H9 (cell line): Measurements from ENCODE around the gene ULK2. TPM values are rescaled to one million over a fixed set of nuclear protein-coding genes. Genes with fewer than 3 reads are reported as not detected.

Source experiments
- DNase-seq: peaks from one replicate; pipeline ENCODE4 v3.0.0-alpha.2; 2017
- H2AFZ ChIP-seq: one replicate; pipeline ENCODE4 v1.6.1; 2013; ENCODE audit warnings: mild to moderate bottlenecking, low read length, control low read depth, moderate library complexity
- H2AK5ac ChIP-seq: 2 replicates; pipeline ENCODE4 v1.6.1; 2013; ENCODE audit warnings: low read length, control low read depth, mixed read lengths; ENCODE audit not compliant: insufficient read length
- H2BK120ac ChIP-seq: one replicate; pipeline ENCODE4 v1.6.1; 2013; ENCODE audit warnings: low read depth, mild to moderate bottlenecking, low read length, control low read depth, inconsistent platforms; ENCODE audit not compliant: poor library complexity, severe bottlenecking
- H2BK12ac ChIP-seq: 2 replicates; pipeline ENCODE4 v1.6.1; 2013; ENCODE audit warnings: low read length, control low read depth, mixed read lengths, low read depth; ENCODE audit not compliant: insufficient read length
- H2BK15ac ChIP-seq: 2 replicates; pipeline ENCODE4 v1.6.1; 2013; ENCODE audit warnings: low read depth, low read length, control low read depth
- H2BK20ac ChIP-seq: one replicate; pipeline ENCODE4 v1.6.1; 2013; ENCODE audit warnings: low read depth, mild to moderate bottlenecking, low read length, control low read depth, inconsistent platforms; ENCODE audit not compliant: poor library complexity, severe bottlenecking
- H2BK5ac ChIP-seq: 2 replicates; pipeline ENCODE4 v1.6.1; 2013; ENCODE audit warnings: low read length, control low read depth, mixed read lengths; ENCODE audit not compliant: insufficient read length
- H3K14ac ChIP-seq: 2 replicates; pipeline ENCODE4 v1.6.1; 2013; ENCODE audit warnings: low read length, control low read depth; ENCODE audit not compliant: insufficient read depth
- H3K18ac ChIP-seq: 2 replicates; pipeline ENCODE4 v1.6.1; 2013; ENCODE audit warnings: low read depth, mild to moderate bottlenecking, mixed read lengths, low read length, control low read depth; ENCODE audit not compliant: insufficient read length
- H3K23ac ChIP-seq: 2 replicates; pipeline ENCODE4 v1.6.1; 2013; ENCODE audit warnings: low read length, control low read depth, mixed read lengths, low read depth; ENCODE audit not compliant: insufficient read length
- H3K23me2 ChIP-seq: 2 replicates; pipeline ENCODE4 v1.6.1; 2013; ENCODE audit warnings: low read depth, mild to moderate bottlenecking, mixed read lengths, low read length, control low read depth; ENCODE audit not compliant: insufficient read length, poor library complexity, severe bottlenecking
- H3K27ac ChIP-seq: 2 replicates; pipeline ENCODE4 v1.5.1; 2013; ENCODE audit warnings: low read length, control low read depth, mixed read lengths, low read depth; ENCODE audit not compliant: insufficient read length
- H3K27me3 ChIP-seq: 2 replicates; pipeline ENCODE4 v1.6.1; 2013; ENCODE audit warnings: low read length, control low read depth, inconsistent platforms; ENCODE audit not compliant: insufficient read depth
- H3K4ac ChIP-seq: 2 replicates; pipeline ENCODE4 v1.6.1; 2013; ENCODE audit warnings: low read depth, mild to moderate bottlenecking, control low read depth, inconsistent platforms, low read length, moderate library complexity
- H3K4me1 ChIP-seq: 2 replicates; pipeline ENCODE4 v1.6.1; 2013; ENCODE audit warnings: low read length, control low read depth, inconsistent platforms; ENCODE audit not compliant: insufficient read depth
- H3K4me2 ChIP-seq: 2 replicates; pipeline ENCODE4 v1.6.1; 2013; ENCODE audit warnings: low read length, control low read depth, mixed read lengths; ENCODE audit not compliant: insufficient read length, insufficient read depth
- H3K56ac ChIP-seq: 2 replicates; pipeline ENCODE4 v1.6.1; 2013; ENCODE audit warnings: low read depth, mild to moderate bottlenecking, mixed read lengths, low read length, control low read depth; ENCODE audit not compliant: insufficient read length
- H3K79me1 ChIP-seq: 2 replicates; pipeline ENCODE4 v1.6.1; 2013; ENCODE audit warnings: low read depth, mild to moderate bottlenecking, moderate library complexity, low read length, control low read depth, inconsistent platforms; ENCODE audit not compliant: insufficient read depth, poor library complexity, severe bottlenecking
- H3K79me2 ChIP-seq: 2 replicates; pipeline ENCODE4 v1.6.1; 2013; ENCODE audit warnings: low read length, control low read depth, inconsistent platforms; ENCODE audit not compliant: insufficient read depth
- H3K9ac ChIP-seq: 2 replicates; pipeline ENCODE4 v1.6.1; 2013; ENCODE audit warnings: low read length, control low read depth, mixed read lengths; ENCODE audit not compliant: insufficient read length; ENCODE audit errors: extremely low read depth
- H3K9me3 ChIP-seq: one replicate; pipeline ENCODE4 v1.6.1; 2013; ENCODE audit warnings: low read depth, low read length, inconsistent platforms; ENCODE audit not compliant: control insufficient read depth
- H3T11ph ChIP-seq: one replicate; pipeline ENCODE4 v1.6.1; 2013; ENCODE audit warnings: mild to moderate bottlenecking, low read length, control low read depth, inconsistent platforms
- H4K20me1 ChIP-seq: one replicate; pipeline ENCODE4 v1.6.1; 2013; ENCODE audit not compliant: control insufficient read depth, insufficient read length, insufficient read depth
- H4K5ac ChIP-seq: 2 replicates; pipeline ENCODE4 v1.6.1; 2013; ENCODE audit warnings: low read depth, mild to moderate bottlenecking, mixed read lengths, low read length, control low read depth; ENCODE audit not compliant: insufficient read length
- H4K8ac ChIP-seq: replicated peaks from 2 replicates; pipeline ENCODE4 v1.6.1; 2013; ENCODE audit warnings: low read length, control low read depth, mixed read lengths, low read depth; ENCODE audit not compliant: insufficient read length
- H4K91ac ChIP-seq: 2 replicates; pipeline ENCODE4 v1.6.1; 2013; ENCODE audit warnings: low read depth, mild to moderate bottlenecking, moderate library complexity, mixed read lengths, low read length, control low read depth; ENCODE audit not compliant: insufficient read length
- H3K27ac Mint-ChIP-seq, 3 experiments: 2 replicates in 2 of 3; 3 replicates in 1 of 3; pipeline ENCODE4 v1.8.0; 2020 to 2021; ENCODE audit warnings: mixed read lengths in 3 of 3, mild to moderate bottlenecking in 1 of 3, moderate library complexity in 1 of 3
- H3K27me3 Mint-ChIP-seq: 2 replicates; pipeline ENCODE4 v1.8.0; 2021; ENCODE audit warnings: low read depth, mild to moderate bottlenecking, moderate library complexity, mixed read lengths
- H3K36me3 Mint-ChIP-seq, 3 experiments: 2 replicates in 2 of 3; 3 replicates in 1 of 3; pipeline ENCODE4 v1.8.0; 2020 to 2021; ENCODE audit warnings: low read depth in 3 of 3, mixed read lengths in 3 of 3; ENCODE audit not compliant: insufficient read depth in 1 of 3
- H3K4me1 Mint-ChIP-seq, 2 experiments: 2 replicates each; pipeline ENCODE4 v1.8.0; 2020; ENCODE audit warnings: mixed read lengths in 2 of 2
- H3K4me3 Mint-ChIP-seq, 2 experiments: 2 replicates in 1 of 2; 3 replicates in 1 of 2; pipeline ENCODE4 v1.8.0; 2020 to 2021; ENCODE audit warnings: mild to moderate bottlenecking in 2 of 2, mixed read lengths in 2 of 2, moderate library complexity in 1 of 2
- H3K9me3 Mint-ChIP-seq, 2 experiments: 2 replicates in 1 of 2; 3 replicates in 1 of 2; pipeline ENCODE4 v1.8.0; 2020; ENCODE audit warnings: mild to moderate bottlenecking in 2 of 2, mixed read lengths in 2 of 2, moderate library complexity in 1 of 2
- WGBS: extraction: QIAGEN DNeasy Blood & Tissue Kit; methylation state at CpG from one replicate; pipeline ENCODE4 v1.1.7; 2013; ENCODE audit warnings: missing lambda C conversion rate, low lambda C conversion rate, mixed read lengths; ENCODE audit not compliant: insufficient read length; ENCODE audit errors: extremely low coverage; 5-methylcytosine and 5-hydroxymethylcytosine counted together
- total RNA-seq: library from RNA; stranded (reverse); gene quantifications from 2 replicates; pipeline ENCODE4 v1.2.1, GENCODE V29; 2021
- TF ChIP-seq, protein P1 (sequence below): fragments of 200-600 bp; sonication (generic); conservative IDR thresholded peaks from 3 replicates; pipeline ENCODE4 v1.8.0; 2021; ENCODE audit warnings: antibody characterized with exemption, mild to moderate bottlenecking

ULK2 gene
- total RNA-seq, 1 experiment from 2014 or later, result 11.5 TPM

DNA sequence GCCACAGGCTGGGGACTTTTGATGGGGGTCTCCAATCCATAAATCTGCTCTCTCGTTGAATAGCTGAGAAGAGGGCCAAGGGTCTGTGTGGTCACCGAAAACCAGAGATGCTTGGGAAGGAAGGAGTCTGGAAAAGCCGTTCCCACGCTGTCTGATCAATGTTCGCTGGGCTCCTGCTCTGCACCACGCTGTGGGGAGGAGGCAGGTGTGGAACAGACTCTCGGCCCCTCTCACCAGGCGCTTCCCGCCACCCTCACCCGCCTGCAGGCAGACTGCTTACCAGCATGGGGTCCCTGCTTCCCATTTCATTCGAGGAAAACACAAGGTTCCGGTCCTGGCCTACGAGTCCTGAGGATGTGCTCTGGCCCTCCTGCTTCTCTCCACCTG lies 118.9 kb downstream of the ULK2 start:
- TF ChIP-seq, protein P1, sequence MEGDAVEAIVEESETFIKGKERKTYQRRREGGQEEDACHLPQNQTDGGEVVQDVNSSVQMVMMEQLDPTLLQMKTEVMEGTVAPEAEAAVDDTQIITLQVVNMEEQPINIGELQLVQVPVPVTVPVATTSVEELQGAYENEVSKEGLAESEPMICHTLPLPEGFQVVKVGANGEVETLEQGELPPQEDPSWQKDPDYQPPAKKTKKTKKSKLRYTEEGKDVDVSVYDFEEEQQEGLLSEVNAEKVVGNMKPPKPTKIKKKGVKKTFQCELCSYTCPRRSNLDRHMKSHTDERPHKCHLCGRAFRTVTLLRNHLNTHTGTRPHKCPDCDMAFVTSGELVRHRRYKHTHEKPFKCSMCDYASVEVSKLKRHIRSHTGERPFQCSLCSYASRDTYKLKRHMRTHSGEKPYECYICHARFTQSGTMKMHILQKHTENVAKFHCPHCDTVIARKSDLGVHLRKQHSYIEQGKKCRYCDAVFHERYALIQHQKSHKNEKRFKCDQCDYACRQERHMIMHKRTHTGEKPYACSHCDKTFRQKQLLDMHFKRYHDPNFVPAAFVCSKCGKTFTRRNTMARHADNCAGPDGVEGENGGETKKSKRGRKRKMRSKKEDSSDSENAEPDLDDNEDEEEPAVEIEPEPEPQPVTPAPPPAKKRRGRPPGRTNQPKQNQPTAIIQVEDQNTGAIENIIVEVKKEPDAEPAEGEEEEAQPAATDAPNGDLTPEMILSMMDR, result no peak
- Histone ChIP-seq H4K20me1 (no peaks in the 10 kb centered on the region), H4K91ac (no peak overlapping the region), H3T11ph (no peak overlapping the region), H4K8ac (no peak overlapping the region), H3K9me3 (no peaks in the 10 kb centered on the region), H2BK15ac (no peak overlapping the region), H2BK120ac (no peak overlapping the region), H3K4ac (no peak overlapping the region), H2AFZ (no peak overlapping the region), H2BK12ac (no peak overlapping the region), H3K23ac (no peak overlapping the region), H4K5ac (no peak overlapping the region), H2BK5ac (no peak overlapping the region), H3K79me1 (no peaks in the 10 kb centered on the region), H3K27ac (no peak overlapping the region), H3K18ac (no peak overlapping the region), H3K4me2 (no peak overlapping the region), H3K4me1 (no peaks in the 10 kb centered on the region), H3K56ac (no peak overlapping the region), H3K14ac (no peak overlapping the region), H3K27me3 (no peaks in the 10 kb centered on the region; the same call in 1 of the 2 replicates), H3K9ac (no peak overlapping the region), H3K23me2 (peaks cover 7% of the 10 kb centered on the region), H3K79me2 (no peaks in the 10 kb centered on the region), H2BK20ac (no peak overlapping the region), H2AK5ac (no peak overlapping the region)
- no CpG with 5 or more reads among the region's 13 CpGs for WGBS
- Mint-ChIP-seq H3K4me3 (no peak overlapping the region), H3K27me3 (peaks cover 18% of the 10 kb centered on the region), H3K9me3 (peaks cover 0 to 3% of the 10 kb centered on the region in 2 experiments; a peak in 1 of 5 replicates), H3K27ac (no peak overlapping the region), H3K4me1 (peaks cover 25 to 27% of the 10 kb centered on the region in 2 experiments), H3K36me3 (no peaks in the 10 kb centered on the region; a peak in 1 of 7 replicates)
- no peak for DNase-seq
